HG03565 (cell line): Measurements from ENCODE around the gene SERTAD1.
"Not testable (repeated sequence)": the region's sequence is repeated elsewhere in the genome, so short reads cannot be mapped to it uniquely, and the experiment has no call there.

Source experiments
- ATAC-seq: cut with Tn5 transposase; IDR thresholded peaks from one replicate; pipeline ENCODE4 v1.9.1; 2021; ENCODE audit warnings: mild to moderate bottlenecking, moderate library complexity; ENCODE audit not compliant: unreplicated experiment

SERTAD1 gene

DNA sequence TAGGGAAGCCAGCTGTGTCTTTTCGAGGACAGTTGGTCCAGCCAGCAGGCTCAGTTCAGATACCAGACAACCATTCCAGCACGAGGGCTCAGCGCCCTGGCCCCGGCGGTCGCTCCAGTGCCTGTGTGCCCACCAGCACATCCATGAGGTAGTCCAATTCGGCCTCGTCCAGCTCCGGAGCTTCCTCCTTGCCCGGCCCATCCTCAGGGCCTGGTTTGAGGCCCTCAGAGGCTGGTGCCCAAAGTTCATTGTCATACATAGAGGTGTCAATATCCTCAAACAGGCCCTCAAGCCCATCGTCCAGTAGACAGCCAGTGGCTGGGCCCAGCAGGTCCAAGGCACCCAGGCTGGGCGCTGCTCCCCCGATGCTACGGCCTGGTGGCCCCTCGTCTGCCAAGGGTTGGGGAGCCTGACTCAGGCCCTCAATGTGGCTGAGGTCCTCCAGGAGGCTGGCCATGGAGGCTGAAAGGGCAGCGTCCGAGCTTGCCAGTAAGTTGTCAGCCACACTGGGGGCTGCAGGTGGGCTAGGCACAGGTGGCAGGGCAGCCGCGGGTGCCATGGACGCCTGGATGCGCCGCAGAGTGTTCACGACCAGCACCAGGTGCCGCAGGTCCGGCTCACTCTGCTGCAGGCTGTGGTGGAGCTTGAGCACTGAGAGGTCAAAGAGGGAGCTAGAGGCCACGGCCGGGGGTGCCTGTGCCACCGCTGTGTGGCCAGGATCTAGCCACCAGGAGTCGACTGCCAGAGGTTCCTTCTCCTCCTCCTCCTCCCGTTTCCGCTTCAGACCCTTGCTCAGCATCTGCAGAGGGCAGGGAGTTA is 2.8 kb downstream of the SERTAD1 start:
- no peak for ATAC-seq

DNA sequence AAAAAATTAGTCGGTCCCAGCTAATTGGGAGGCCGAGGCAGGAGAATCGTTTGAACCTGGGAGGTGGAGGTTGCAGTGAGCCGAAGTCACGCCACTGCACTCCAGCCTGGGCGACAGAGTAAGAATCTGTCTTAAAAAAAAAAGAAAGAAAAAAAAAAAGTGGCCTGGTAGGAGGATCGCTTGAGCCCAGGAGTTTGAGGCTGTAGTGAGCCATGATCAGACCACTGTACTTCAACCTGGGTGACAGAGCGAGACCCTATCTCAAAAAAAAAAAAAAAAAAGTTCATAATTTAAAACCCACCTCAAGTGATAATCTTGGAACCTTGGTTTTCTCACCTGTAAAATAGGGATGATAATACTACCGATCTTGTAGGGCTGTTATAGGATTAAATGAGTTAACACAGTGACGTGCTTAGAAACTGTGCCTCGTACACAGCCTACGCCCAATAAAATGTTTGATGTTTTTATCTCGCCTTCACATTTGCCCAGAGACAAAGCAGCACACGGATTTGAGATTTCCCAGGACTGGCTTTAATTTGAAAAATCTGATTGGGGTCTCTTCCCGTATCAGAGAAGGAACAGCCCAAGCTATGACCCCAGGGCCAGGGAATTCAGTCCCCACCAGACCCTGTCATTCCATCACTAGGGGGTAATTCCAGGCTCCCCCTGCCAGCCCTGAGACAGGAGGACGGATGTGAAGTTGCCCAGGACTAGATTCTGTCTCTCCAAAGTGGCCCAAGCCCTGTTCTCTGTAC is 3.6 kb downstream of the SERTAD1 start:
- ATAC-seq, result no peak

DNA sequence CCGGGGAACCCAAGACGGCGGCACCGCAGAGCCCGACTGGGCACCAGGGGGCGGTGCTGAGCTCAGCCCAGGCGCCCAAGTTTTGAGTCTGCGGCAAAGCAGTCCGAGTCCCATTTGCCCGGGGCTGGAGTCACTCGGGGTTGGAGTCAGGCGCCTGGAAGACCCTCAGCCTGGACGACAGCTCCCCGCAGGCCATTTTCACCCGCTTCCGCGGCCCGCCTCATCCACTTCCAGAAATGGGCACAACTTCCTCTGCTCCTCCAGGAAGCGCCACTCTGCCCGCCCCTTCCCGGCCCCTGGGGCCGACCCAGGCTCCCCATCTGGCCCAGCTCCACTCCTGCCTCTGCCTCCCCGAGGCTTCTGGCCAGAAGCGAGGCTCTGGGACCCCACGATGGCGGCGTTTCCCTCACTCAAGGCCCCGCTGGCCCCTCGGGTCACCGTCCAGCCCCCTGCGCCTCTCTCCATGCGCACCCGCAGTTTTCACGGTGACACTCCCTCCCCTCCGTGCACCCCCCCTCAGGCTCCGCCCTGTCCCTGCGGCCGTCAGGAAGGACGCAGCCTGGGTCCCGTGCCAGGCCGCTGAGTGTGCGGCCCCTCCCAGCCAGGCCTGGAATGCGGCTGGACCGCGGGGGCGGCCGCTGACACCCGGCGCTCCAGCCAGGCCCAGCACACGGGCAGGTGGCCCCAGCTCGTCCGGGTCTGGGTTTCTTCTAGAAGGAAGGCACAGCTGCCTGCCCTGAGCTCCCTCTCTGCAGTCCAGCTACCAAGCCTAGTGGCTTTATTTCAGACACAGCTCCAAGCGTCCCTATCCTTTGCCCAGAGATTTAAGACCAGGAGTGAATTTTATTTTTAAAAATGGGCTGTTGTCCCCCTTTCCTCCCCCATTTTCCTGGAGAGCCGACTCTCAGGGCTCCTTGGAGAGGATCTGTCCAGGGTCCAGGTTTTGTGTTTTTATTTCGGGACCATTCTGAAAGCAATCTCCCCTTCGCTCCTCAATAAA is 4.7 kb downstream of the SERTAD1 start:
- ATAC-seq, result no peak

DNA sequence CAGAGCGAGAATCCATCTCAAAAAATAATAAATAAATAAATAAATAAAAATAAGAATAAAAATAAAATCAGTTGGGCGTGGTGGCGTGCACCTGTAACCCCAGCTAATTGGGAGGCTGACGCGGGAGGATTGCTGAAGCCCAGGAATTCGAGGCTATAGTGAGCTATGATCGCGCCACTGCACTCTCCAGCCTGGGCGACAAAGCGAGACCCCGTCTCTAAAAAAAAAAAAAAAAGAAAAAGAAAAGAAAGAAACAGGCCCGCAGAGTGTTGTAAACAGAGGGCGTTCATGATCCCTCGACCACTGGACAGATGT is 5.4 kb downstream of the SERTAD1 start:
- no peak for ATAC-seq

DNA sequence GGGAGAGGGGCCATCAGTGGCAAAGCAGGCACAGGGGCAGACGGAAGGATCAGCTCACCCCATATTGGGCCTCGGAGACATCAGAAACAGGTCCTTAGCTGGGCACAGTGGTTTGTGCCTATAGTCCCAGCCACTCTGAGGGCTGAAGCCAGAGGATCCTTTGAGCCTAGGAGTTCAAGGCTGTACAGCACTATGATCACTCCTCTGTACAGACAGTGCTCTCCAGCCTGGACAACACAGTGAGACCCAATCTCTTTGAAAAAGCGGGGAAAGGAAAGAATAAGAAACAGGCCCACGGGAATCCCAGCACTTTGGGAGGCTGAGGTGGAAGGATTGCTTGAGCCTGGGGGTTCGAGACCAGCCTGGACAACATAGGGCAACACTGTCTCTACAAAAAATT is 6.0 kb downstream of the SERTAD1 start:
- no peak for ATAC-seq

DNA sequence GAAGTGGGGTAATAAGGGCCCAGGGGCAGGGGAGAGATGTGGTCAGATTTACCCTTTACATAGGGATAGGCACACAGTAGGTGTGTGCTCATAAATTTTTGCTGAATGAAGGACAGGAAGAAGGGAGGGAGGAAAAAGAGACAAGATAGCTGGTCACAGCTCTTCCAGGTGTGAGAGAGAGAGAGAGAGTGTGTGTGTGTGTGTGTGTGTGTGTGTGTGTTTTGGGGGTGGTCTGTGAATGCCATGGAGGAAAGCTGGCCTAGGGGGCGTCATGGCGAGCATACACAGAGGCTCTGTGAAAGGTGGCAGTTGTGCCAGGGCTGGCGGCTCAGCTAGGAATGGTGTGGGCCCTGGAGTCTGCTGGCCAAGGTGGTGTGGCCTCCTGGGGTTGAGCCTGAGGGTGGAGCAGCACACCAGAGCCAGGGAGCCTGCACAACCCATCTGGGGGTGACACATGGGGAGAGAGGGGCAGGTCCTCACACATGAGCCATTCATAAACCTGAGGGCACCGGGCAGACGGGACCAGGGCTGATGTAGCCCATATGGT is 6.7 kb downstream of the SERTAD1 start:
- ATAC-seq, result no peak

DNA sequence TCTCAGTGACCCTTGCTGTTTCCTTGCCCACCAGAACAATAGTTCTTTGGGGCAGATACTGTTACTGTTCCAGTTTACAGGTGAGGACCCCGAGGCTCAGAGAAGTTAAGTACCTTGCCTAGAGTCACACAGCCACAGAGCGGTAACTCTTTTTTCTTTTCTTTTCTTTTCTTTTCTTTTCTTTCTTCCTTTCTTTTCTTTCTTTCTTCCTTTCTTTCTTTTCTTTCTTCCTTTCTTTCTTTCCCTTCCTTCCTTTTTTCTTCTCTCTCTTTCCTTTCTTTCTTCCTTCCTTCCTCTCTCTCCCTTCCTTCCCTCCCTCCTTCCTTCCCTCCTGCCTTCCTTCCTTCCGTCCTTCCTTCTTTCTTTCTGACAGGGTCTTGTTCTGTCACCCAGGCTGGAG is 7.8 kb downstream of the SERTAD1 start:
- ATAC-seq, result no peak

DNA sequence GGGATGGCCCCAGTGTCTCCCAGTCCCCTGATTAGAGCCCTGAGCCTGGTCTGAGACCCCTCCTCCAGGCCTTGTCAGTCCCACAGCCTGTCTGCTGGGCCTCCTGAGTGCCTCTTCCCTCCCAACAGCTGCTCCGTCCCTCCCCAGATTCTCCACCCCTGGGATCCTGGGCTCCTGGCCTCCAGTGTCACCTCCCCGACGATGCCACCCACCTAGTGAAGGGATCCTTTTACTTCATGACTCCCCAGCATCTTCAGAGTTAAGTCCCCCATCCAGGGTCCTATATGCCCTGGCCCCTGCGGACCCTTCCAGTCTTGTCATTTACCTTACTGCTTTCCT is 8.2 kb downstream of the SERTAD1 start:
- no peak for ATAC-seq

DNA sequence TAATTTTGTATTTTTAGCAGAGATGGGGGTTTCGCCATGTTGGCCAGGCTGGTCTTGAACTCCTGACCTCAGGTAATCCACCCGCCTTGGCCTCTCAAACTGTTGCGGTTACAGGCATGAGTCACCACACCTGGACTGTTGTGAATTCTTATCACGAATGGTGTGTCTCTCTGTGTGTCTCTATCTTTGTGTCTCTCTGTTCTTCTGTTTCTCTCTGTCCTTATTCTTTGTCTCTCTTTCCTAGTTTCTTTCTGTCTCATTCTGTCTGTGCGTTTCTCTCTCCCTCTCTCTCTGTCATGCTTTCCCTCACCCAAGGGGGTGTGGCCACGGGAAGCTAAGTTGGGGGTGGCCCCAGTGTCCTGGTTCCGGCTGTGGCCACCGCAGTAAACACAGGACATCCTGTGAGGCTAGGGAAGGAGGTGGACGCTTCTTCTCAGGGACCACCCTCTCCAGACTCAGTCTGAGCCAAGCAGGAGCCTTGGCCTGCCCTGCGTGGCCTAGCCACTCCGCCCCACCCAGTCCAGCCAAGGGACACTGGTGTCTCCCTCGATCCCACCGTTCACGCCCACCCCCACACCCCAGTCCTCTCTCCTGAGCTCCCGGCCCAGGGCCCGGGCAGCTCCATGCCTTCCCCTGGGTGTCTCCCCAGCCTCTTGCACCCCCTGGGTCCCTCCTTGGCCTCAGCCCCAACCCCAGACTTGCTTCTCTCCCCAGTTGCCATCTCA is 8.7 kb downstream of the SERTAD1 start:
- no peak for ATAC-seq

DNA sequence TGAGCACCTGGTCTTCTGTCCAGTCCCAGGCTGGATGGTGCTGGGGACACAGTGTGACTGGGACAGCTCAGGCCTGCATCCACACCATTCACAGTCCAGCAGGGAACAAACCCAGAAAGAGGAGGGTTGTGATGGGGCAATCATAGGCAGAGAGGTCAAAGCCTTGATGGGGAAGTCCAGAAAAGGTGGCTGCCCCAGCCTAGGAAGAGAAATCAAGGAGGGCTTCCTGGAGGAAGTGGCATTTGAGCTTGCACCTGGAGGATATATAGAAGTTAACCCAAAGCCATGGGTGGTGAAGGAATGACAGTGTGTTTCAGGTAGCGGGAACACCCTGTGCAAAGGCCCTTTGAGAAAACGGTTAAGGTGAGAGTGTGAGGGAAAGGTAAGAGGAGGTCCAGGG is 10.0 kb downstream of the SERTAD1 start:
- ATAC-seq, result no peak

DNA sequence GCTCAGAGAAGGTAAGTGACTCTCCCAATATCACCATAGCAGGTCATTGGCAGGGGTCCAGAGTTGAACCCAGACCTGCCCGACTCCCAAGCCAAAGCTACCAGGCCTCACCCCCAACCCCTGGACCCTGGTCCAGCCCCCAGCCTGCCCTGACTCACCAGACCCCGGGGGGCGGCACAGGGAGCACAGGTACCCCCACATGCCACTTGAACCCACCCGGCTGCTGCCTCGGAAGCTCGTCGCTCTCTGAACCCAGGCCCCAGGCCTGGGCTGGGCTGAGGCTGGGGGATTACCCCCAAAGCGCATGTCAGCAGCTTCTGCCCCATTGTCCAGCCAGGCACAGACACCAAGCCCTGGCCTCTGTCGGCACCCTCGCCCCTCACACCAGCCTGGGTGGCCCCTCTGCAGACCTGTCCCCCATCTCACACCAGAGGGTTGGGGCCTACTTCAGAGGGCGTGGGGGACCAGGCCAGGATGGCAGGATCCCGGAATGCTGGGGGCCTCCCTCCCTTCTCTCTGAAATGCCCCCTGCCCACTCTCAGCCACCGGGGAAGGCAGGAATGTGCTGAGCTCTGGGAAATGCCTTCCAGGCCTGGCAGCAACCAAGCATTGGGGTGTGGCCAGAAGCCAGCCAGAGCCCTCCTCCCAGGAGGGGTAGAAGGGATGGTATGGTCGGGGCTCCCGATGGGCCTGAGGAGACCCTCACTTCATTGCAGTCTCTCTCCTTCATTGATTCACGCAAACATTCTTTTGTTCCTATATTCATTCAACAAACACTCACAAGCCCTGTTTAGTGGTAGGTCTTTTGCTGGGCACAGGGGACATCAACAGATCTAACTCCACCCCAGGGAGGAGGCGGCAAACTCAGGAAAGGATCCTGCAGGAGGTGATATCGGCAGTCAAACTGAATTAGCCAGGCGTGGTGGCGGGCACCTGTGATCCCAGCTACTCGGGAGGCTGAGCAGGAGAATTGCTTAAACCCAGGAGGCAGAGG is 11.0 kb downstream of the SERTAD1 start:
- ATAC-seq, result no peak

DNA sequence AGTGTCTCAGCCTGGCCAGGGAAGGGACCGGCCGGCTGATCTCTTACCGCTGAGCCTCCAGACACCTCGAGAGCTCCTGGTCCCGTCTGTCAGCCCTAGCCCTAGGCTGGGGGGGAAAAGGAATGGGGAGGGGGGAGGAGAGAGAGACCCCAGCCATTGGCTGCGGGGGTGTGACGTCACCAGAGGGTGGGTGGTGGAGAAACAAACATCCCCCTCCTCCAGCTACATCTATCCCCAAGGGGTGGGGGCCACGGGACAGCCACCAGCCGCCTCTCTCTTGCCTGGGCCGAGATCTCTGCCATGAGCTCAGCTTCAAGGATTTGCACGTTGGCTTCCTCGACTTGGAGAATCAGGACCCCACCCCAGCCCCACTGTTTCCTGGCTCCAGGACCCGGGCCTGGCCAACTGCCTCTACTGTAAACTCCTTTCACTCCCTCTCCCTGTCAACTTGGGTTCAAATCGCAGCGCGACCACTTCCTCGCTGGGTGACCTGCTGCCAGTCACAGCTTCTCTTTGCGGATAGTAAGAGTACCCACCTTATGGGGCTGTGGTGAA is 12.4 kb downstream of the SERTAD1 start, which contains the start of gene PRX:
Gene PRX, minus strand, starts transcription at position 88 of the 555 bp plus-strand sequence. CDS start 5,446 bp downstream, outside the sequence.
- no peak for ATAC-seq

DNA sequence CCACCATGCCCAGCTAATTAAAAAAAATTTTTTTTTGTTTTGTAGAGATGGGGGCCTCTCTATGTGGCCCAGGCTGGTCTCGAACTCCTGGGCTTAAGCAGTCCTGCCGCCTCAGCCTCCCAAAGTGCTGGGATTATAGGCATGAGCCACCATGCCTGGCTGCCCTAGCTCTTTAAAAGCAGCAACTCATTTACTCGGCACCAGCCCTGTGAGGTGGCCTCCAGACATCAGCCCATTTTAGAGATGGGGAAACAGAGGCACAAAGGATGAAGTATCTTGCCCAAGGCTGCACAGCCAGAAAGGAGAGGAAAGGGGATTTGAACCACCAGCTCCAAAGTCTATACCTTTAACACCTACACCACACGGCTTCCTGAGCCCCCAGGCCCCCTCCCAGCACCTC is 12.9 kb downstream of the SERTAD1 start:
- no peak for ATAC-seq

DNA sequence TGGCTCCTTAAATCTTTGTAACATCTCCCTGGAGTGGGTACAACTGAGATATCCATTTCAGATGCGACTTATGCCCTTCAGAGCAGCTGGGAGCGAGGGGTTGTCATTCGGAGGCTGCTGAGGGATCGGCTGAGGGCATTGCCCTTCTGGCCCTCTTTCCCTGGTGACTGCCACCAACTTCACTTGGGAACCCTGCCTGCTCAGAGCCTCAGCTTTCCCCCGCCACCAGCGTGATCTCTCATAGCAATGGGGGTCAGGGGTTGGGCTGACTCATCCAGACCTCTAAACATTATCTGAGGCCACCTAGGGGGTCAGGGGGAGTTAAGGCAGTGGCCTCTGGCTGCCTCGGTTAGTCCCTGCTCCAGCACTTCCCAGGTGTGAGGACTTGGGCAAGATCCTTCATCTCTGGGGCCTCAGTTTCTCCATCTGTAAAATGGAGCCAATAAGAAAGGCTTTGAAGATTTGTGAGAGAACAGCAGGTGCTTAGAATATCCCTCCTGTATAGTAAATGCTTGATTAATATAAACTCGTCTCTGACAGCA is 13.8 kb downstream of the SERTAD1 start:
- no peak for ATAC-seq

DNA sequence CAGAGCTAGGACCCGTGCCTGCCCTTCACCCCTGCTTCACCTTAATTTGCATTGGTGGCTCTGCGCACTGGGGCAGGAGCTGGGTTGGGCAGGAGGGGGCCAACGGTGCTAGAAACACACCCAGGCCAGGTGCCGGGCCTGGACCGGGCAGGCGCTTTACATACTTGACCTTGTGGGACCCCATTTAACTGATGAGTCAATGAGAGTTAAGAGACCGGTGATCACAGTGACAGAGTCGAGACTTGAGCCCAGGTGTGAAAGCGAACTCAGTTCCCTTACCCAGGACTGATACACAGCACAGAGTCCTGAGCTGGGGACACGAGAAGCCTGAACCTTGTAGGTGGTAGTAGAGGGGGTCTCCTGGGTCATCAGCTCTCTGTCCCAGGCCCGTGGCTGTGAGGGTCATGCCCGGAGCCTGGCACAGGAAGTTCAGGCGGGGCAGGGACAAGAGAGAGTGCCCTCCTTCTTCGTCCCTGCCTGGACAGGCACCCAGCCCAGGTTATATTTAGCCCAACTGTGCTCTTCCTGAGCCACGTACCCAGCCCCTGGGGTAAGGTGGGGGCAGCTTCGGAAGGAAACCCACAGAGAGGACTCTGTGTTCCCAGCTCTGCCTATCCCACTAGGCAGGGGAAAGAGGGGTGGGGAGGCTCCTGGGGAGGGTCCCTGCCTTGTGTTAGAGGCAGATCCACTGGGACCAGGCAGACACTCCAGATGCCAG is 14.5 kb downstream of the SERTAD1 start:
- ATAC-seq, result no peak

DNA sequence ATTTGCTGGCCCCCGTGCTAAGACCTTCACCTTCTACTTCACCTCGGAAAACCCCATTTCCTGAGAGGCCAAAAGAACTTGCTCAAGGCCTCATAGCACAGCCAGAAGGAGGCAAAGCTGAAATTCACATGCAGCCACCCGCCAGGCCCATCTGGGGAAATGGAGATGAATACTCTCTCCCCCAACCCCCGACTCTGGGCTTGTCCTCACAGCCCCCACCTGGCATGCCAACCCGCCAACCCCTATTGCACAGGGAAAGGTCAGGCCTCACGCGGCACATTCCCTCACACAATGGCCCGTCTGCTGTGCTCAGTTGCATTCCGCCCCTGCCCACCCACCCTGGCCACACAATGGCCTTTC is 15.8 kb downstream of the SERTAD1 start:
- ATAC-seq, result no peak

DNA sequence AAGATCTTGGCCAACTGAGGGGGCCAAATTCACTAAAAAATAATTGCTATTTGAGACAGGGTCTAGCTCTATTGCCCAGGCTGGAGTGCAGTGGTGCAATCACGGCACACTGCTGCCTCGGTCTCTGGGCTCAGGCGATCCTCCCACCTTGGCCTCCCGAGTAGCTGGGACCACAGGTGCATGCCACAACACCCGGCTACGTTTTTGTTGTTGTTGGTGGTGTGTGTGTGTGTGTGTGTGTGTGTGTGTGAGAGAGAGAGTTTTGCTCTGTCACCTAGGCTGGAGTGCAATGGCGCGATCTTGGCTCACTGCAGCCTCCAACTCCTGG is 17.2 kb downstream of the SERTAD1 start:
- ATAC-seq, result not testable (repeated sequence)
